Muscle of back (tissue), 11 donors: ENCODE measurements around the gene CDH5. TPM values are rescaled to one million over a fixed set of nuclear protein-coding genes. Genes with fewer than 3 reads are reported as not detected.

Experiments
- DNase-seq, 3 donors: peaks; one replicate each; pipeline versions ENCODE4 v3.0.0 to v3.0.0-alpha.2; 2013
- polyA plus RNA-seq, 10 donors: library from polyadenylated mRNA; unstranded; fragments of 120-200 nt; gene quantifications; one replicate each; pipeline ENCODE4 v1.2.1, GENCODE V29; 2013; ENCODE audit not compliant: insufficient read length in 10 of 10

Gene CDH5
- polyA plus RNA-seq, 10 donors = 69.5 to 111 (median 85.2) TPM

DNA sequence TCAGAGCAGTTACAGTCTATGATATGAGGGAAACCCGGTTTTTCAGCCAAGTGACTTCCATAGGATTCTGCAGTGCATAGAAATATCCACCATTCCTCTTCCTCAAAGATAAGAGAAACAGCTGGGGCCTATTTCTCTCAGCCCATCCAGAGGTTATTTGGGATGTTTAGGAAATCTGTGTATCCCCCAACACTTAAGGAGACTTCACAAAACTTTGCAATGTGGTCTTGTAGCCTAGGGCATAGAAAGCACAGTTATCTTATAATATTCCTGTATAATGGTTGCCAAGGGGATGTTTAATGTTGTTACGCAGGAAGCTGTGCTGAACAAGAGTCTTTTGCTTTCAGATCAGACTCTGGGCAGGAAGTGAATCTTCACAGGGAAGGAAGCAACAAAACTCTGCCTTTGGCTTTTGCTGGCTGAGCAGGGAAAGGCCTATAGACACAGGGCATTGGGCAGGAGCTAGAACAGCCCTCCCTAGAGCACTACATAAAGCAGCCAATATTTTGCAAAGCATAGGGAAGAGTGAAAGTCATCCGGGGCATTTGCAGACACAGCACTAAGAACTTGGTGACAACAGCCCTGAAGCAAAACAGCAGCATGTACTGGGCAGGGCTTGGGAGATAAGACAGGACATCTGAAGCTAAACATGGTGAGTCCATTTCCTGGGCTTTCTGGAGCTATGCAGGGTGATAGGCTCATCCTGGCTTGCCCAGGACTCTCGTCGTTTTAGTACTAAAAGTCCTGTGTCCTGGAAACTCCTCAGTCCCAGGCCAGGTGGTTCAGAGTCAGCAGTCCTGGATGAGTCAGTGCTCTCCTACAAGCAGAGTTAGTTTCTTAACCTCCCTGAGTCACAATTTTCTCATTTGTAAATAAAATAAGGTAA lies 41.9 kb downstream of the CDH5 start:
- peak in 1 of 3 donors; percentile 66 for DNase-seq

DNA sequence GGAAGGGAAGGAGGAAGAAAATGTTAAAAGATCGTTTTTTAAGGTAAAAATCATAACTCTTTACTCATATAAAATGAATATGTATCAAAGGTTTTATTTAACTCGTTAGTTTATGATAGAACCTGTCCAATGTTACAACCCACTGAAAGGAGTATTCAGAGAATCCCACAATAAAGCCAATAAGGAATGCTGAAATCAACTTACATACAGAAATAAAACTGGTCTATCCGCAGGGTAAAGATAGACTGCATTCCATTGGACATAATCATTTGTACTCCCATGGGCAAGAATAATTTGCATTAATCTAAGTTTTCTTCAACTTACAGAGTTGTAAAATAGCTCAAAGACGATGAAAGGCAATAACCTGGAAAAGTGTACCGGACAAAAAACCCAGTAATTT lies 42.7 kb downstream of the CDH5 start:
- no peak for DNase-seq

DNA sequence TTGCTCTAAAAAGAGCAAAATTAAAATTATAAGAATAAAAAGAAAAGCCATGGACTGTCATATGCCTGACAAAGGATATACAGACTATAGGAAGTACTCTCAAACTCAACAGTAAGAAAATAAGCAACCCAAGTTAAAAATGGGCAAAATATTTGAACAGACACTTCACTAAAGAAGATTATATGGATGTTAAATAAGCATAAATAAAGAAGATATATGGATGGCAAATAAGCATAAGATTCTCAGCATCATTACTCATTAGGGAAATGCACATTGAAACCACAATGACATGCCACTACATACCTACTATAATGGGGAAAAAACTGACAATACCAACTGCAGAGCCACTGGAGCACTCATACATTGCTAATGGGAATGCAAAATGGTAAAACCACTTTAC lies 45.7 kb downstream of the CDH5 start:
- DNase-seq = no peak

DNA sequence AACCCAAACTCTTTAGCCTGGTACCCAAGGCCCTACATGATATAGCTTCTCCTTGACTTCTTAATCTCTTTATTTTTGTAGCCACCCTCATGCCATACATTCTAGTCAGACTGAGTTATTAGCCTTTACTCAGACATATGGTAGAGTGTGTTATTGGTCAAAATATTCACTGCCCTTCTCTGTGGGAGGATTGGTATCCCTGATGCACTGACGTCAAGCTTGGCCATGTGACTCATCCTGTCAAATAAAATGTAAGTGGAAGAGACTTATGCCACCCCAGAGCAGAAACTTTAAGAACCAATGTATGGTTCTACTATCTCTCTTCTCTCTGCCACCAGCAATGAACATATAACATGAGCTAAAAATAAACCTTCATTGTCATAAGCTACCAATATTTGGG lies 48.4 kb downstream of the CDH5 start:
- no peak for DNase-seq

DNA sequence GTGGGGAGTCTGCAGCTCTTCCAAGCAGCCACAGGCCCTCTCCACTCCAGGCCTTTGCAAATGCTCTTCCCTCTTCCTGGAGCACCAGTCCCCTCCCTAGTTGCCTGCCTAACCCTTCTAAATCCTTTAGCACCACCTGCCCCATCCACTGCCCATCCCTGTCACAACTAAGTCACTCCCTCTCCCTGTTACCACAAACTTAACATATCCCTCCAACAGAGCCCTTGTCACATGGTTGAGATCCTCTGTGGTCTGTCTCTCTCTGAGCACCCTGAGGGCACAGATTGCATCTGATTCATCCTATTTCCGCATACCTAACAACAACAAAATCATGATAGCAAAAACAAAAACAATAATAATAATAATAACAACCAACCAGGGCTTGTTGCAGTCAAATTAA lies 49.6 kb downstream of the CDH5 start:
- no peak for DNase-seq

DNA sequence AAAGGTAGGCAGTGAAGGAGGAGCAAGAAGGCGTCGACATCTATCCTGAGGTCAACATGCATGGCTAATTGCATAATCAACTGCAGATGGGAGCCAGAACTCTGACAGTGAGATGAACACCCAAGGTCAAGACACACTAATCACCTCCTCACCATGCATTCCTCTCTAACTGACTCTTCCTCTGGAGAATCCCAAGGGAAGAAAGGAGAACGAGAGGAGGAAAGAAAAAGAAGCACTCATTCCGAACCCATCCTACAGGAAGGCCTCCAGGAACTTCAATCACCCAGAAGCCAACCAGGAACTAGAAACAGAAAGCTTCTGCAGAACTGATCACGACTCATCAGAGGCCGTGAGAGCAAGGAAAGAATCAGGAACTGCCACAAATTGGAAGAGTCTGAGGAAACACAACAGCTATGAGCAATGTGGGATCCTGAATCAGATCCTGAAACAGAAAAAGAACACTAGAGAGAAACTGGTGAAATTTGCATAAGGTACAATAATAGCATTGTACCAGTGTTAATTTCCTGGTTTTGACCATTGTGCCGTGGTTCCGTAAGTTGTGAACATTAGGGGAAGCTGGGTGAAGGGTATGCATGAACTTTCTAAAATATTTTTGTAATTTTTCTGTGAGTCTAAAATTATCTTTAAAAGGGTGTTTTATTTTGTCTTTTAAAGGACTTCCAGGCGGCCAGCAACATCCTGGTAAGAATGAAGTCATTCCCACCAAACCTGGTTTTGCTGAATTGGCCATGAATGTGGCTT lies 50.6 kb downstream of the CDH5 start:
- DNase-seq = peak in 1 of 3 donors; percentile 72

DNA sequence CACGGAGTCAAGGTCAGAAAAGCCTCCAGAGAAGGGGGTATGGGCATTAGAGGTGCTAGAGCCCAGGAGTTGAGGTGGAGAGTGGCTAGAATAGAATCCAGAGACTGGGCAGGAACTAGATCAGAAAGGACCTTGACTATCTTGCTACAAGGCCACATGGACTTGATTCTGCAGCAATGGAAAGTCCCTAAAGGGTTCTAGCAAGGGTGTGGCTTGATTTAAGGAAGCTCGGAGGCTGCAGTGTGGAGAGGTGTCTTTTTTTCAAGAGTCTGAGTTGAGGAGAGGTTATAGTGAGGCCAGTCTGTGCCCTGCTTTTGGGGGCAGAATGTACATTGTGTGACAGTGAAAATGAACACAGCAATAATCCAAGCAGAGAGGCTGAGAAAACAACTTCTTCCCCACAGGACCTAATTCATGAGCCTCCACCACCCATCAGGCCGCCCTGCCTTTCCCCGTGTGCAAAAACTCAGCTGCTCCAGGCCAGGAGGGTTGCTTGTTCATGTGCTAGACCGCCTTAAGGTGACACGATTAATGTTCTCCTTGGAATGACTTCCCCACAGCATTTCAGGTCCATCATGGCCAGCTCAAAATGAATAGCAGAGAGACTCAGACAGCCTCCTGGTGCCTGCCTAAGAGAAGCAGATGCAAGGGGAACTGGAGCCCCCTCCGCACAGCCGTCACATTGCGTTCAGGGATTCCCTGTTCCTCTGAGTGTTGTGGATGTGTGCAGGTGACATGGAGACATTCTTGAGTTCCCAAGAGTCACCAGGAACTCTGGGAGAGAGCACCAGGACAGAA lies 51.9 kb downstream of the CDH5 start:
- no peak for DNase-seq

DNA sequence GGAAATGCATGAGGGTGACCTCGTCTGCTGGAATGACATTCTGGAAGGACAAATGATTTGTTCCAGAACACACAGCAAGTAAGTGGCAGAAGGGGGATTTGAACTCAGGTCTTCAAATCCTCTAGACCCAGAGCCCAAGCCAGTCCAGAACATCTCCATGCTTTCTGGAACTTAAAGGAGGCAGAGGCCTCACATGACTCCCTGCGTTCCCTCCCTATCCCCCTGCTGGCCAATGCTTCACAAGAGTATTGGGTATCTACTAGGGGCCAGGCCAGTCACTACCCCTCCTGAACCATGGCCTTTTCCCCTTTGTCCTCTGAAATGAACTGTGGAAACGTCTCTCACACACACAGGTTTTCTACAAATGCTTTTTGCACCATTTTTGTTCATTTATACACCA lies 53.0 kb downstream of the CDH5 start:
- DNase-seq = no peak

DNA sequence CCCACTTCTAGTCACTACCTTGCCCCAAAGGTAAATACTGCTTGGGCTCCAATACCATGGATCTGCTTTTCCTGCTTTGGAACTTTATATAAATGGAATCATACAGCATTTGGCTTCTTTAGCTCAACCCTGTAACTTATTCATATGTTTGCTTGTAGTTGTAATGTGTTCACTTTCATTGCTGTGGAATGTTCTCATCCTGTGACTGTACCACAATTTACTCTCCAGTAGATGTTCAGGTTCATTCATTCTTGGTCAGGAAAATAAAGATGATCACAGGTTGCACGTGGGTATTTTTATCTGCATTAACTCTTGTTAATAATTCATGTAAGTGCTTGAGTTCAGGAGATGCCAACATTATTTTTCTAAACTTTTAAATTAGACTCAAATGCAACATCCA lies 53.9 kb downstream of the CDH5 start:
- DNase-seq = no peak

DNA sequence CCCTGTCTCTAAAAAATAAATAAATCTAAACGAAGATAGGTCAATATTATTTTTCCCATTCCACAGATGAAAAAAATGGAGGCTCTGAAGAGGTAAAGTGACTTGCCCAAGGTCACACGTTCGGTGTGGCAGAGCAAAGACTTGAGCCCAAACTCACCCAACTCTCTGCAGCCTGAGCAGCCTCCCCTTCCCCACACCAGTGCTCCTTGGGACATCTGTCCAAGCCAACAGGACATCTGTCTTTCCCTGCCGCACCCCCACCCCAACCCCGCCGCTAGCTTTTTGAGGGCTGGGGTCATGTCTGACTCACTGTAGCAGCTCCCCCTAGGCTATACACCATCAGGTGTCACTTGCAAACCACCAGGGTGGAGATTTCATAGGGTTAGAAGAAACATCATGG lies 55.4 kb downstream of the CDH5 start:
- DNase-seq = no peak

DNA sequence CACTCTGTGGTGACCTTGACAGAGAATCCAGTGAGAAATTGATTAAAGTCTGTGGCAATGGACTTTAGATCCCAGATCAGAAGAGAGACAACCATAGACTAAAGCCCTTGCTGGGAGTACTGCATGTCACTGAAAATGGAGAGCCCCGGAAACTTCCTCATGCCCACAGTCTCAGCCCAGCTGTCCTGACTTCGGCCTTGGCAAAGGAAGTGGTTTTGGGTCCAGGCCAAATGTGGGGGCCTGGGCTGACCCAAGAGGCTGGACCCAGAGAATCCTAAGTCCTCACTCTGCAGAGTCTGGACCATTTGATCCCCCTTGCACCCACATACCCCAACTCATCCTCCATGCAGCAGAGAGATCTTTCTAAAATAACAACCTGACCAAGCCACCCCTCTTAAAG lies 55.9 kb downstream of the CDH5 start:
- no peak for DNase-seq

DNA sequence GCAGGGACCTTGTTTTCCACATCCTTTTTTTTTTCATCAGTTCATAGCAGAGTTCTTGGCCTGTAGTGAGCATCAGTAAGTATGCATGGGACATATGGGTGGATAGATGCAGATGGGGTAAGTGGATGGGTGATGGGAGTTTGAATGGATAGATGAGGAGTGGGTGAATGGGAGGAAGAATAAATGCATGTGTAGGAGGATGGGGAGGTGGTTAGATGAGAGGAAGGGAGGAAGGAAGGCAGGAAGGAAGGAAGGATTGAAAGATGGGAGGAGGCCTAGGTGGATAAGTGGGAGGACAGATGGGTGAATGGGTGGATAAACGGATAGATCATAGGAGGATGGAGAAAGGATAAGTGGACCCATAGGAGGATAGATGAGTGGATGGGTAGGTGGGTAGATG lies 56.7 kb downstream of the CDH5 start:
- no peak for DNase-seq

DNA sequence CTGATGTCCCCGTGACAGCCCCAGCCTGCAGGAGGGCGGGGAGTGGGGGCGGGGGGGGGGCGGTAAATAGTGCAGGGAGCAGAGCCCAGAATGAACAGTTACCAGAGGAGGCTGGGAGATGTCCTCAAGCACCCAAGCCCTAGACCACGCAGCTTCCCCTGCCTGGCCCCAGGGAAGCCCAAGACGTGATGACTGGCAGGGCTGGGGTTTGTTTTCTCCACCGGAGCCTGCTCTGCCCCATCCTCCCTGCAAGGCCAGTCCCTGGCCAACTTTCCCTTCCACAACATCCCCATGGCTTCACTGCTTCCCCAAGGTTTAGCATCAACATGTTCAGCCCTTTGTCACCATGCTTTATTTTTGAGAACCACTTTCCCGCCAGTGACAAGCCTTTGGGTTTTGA lies 59.2 kb downstream of the CDH5 start:
- no peak for DNase-seq

DNA sequence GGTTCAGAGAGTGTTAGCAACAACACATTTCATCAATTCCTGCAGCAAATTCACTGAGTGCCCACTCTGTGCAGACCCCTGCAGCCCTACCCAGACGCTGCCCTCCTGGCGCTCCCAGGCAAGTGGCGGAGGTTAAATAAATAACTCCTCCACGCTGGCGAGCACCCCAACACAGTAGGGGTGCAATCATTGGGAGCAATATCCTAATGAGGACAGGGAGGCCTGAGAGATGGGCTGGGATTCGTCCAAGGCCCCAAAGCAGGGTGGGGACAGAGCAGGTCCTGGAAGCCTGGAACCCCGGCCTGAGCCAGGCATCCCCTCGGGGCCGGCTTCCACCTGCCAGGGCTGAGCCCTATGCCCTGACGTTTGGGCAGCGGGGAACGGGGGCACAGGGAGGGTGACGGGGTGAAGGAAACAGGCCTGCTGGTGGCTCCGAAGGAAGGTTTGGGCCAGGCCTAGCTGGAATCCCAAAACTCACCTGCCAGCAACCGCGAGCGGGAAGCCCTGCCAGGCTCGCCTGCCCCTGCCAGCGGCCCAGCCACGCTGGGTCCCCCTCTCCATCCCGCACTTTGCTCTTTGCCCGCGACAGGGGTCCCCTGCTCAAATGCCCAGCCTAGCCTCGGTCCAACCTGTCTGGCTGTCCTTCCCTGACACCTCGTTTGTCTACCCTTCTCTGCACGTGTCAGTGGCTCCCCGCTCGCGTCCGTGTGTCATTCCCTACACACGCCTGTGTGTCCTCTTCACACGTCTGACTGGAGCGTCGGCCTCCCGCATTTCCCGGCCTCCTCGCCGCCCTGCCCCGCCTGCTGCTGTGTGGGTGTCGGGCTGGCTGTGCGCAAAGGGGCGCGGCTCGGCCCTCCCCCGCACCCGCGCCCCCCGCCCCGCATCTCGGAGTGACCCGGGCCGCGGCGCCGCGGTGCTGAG lies 59.9 kb downstream of the CDH5 start:
- peak in 1 of 3 donors; percentile 46 for DNase-seq

DNA sequence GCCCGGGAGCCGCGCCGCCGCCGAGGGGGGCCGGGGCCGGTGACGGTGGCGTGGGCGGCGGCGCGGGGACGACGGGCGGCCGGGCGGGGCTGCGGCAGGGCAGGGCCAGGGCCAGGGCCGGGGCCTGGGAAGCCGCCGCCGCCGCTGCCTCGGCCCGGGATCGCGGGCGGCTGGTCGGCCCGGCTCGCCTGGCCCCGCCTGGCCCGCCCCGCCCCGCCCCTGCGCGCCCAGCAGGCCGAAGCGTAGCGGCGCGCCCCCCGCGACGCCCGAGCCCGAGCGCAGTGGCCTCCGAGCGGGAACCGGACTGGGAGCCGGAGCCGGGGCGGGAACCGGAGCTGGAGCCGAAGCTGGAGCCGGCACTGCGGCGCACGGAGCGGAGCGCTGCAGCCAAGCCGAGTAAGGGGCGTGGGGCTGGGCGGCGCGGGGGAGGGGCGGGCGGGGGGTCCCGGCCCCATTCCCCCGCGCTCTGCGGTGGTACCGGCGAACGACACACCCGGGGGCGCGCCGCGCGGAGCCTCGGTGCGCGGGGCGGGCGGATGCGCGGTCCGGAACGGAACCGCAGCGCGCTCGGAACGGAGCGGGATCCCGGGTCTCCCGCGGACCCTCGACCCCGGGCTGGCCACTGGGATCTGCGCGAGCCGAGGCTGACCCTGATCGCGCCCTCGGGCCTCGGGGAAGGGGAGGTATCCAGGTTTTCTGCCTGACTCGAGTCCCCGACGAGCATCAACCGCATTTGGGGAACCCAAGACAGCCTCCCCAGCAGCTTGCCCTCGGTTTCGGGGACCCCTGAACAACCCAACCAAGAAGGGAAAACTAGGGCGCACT lies 60.8 kb downstream of the CDH5 start, which contains the start of gene BEAN1:
Gene BEAN1 (plus strand): TSS at position 260 of the 825 bp plus-strand sequence. CDS start 10,382 bp downstream, outside the sequence.
- DNase-seq = peak in 1 of 3 donors; percentile 60

DNA sequence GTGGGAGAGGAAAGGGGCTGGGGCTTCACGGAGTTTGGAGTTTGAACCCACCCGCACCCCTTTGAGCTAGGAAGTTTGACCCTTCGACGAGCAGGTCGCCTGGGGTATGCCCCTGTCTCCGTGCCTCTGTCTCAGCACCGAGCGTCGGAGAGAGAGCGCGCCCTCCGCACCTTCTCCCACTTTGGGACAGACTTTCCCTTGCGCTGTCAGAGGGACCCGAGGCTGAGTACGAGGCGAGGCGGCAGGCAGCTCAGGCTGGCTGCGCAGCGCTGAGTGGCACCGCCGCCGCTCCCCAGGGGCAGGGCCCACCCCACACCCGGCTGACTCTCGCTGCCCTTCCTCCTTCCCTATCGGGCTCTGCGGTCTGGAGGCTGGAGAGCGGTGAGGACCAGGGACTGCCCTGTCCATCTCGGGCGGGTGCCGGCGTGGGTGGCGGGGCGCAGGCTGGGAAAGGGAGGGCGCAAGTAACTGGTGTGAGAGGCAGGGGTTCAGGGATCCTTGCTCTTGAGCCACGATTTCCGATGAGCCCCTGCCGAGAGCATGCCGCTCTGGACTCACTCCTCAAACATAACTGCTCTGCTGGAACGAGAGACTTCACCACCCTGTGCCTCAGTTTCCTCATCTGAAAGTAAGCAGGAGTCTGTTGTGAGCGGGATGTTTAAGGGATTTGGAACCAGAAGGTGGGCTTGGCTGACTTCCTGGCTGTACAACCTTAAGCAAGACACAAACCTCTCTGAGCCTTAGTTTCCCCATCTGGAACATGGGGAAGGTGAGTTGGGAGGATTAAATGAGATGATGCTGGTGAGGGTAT lies 61.6 kb downstream of the CDH5 start:
- peak in 1 of 3 donors; percentile 41 for DNase-seq

DNA sequence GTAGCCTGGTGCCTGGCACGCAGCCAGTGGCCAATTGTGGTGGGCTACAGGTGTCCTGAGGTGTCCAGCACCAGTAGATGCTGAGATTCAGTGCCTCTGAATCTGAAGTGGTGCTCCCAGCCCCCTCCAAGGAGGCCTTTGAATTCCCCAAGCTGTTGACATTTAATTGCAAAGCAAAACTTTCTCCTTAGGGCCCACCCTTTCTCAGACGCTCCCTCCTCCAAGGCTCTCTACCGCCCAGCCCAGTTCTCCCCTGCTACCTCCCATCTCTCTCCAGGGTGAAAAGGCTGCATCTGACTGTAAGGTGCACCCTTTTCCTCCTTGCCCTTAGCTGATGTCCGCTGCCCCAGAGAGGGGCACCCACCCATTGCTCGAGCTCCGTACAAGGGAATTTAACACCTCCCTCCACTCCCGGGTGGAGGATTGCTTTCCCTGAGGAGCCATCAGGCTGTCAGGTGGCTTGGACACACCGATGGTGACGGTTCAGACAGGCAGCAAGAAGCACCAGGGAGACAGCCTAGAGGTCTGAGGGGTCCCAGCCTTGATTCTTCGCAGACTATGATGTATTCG lies 62.3 kb downstream of the CDH5 start:
- DNase-seq = no peak

DNA sequence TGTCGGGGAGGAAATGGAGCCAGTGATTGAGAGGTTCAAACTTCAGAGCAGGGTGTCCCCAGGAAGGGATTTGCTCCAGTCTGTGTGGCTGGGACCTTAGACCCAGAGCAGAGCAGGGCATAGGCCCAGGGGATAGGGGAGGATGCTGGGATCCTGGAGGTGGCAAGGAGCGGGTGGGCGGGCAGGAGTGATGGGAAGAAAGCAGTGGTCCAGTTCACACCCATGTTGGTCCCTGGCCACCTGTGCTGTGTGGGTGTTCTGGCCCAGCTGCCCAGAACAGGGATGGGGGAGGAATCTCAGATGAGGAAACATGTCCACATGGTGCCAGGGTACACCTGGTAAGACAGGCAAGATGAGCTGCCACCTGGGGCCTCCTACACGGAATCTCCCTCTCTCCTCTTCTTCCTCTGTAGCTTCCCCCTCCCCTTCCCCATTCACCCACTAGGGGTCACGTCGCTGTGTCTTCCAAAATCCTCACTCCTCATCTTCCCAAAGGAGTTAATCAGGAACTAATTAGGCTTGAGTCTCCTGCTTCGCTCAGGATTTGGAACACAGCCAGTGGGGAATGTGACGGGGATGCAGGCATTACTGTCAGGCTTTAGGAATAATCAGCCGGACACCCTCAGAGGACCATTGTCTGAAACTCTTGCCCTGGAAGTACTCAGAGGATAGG lies 62.9 kb downstream of the CDH5 start:
- DNase-seq = no peak
